Stimulated activated CD8-positive, alpha-beta memory T cell treated with anti-CD3 and anti-CD28 coated beads, Interleukin-12 subunit alpha, Interleukin-12 subunit beta, amount 100 ng/mL, for 24 hours (primary cell): ENCODE data around the gene TMOD2.
"Not testable (repeated sequence)": the region's sequence is repeated elsewhere in the genome, so short reads cannot be mapped to it uniquely, and the experiment has no call there.

Source experiments
- DNase-seq: peaks from one replicate; pipeline ENCODE4 v3.0.0-alpha.2; 2020; ENCODE audit errors: extremely low read depth

Gene TMOD2

GRCh38 chr15:51770902-51771301 lies 19.5 kb downstream of the TMOD2 start:
- no peak for DNase-seq

- DNase-seq: no peak
Observed at GRCh38 chr15:51771773-51772172, 20.4 kb downstream of the TMOD2 start.

DNA sequence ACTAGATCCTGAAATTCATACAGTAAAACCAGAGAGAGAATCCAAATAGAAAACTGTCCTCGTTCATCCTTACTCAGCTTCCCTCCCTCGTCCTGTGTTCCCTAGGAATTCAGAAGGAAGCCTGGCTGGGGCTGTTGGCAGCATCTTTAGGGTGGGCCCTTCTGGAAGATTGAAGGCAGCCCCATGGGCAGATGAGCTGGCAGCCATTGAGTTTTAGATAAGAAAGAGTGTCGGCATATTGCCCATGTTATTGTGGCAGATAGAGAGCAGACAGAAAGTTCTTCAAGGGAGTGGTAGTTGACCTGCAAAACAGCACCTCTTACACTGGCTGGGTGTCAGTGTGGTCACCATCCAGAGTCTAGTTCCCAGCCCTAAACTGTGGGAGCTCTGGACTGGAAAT lies 23.5 kb downstream of the TMOD2 start:
- DNase-seq: no peak

DNA sequence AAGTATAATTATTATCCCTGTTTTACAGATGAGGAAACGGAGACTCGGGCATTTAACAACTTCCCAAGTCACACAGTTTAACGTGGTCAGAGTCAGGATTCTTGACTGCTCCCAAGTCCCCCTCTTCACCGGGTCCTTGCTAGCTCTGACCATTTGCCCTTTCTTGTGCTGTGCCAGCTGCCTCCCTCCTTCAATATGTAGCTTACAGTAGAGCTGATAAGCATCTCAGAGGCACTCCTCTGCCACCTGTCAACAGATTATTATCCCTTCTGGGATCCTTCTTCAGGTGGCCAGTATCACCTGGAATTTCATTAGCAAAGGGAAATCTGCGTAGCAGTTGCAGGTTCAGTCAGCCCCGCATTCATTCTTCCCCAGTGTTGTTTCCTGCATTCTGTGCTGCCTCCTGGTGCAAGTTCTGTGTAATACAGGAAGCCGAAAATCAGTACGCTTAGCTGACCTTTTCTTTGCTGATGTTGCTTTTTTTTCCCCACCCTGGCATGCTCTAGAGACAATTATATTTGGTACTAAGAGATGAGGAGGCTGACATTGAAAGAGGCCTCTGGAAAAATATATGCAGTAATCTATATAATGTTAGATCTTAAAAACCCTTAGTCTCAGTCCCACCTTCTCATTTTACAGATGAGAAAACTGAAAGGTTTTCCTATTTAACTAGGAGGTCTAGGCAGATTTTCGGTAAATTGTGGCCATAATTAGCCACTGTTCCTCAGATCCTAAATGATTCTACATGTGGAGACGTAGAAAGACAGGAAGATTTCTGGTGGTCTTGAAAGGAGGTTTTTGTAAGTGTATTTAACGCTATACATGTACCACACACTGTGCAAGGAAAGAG lies 24.8 kb downstream of the TMOD2 start:
- no peak for DNase-seq

- peak; percentile 24 for DNase-seq
Observed at GRCh38 chr15:51776952-51777569, 25.7 kb downstream of the TMOD2 start.

DNA sequence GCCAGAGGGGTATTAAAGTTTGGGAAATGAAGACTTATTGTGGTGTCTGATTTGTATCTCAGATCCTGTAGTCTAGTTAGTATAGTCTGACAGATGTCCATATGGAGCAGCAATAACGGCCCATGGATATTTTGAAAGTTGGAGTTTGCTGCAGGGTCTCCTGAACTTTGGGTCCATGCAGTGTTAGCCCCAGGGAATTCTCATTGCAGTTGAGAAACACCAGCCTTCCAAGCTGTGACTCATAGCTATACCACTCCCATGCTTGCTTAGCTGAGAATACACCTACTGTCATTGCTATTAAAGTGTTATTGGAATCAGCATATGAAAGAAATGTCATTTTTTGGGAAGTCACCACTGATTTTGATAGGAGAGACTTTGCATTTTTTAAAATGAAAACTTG lies 29.2 kb downstream of the TMOD2 start:
- DNase-seq: no peak

DNA sequence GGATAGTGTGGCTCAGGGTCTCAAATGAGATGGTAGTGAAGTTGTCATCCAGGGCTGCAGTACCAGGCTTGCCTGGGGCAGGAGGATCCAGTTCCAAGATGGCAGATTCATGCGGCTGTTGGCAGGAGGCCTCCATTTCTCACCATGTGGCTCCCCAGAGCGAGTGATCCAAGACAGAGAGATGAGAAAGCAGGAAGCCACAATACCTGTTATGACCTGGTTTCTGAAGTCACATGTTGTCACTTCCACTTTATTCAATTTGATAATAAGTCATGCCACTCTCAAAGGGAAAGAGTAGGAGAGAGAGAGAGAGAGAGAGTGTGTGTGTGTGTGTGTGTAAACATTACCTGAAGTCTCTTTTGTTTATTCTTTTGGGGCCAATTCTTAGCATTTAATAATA lies 30.1 kb downstream of the TMOD2 start:
- DNase-seq: no peak

GRCh38 chr15:51782357-51782896 lies 31.0 kb downstream of the TMOD2 start:
- DNase-seq: no peak

DNA sequence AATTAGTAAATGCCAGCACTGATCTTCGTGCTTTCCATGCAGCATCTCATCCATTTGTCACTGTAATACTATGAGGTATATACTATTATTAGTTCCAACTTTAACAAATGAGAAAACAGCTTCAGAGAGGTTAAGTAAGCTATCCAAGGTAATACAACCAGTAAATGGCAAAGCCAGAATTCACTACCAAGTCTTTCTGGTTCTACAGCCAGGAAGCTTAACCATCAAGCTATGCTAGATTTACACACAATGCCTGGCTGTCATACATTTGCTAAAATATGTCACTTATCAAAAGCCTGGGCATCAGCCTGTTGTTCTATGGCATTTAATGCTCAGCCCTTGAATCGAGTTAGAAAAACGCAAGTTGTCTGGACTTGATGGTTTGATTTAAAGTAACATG lies 32.6 kb downstream of the TMOD2 start:
- DNase-seq: no peak

DNA sequence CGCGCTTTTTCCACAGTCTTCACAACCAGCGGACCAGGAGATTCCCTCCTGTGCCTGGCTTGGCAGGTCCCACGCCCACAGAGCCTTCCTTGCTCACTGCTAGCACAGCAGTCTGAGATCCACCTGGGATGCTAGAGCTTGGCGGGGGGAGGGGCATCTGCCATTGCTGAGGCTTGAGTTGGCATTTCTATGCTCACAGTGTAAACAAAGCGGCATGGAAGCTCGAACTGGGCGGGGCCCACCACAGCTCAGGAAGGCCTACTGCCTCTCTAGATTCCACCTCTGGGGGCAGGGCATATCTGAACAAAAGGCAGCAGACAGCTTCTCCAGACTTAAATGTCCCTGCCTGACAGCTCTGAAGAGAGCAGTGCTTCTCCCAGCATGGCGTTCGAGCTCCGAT lies 35.7 kb downstream of the TMOD2 start:
- DNase-seq: not testable (repeated sequence)

DNA sequence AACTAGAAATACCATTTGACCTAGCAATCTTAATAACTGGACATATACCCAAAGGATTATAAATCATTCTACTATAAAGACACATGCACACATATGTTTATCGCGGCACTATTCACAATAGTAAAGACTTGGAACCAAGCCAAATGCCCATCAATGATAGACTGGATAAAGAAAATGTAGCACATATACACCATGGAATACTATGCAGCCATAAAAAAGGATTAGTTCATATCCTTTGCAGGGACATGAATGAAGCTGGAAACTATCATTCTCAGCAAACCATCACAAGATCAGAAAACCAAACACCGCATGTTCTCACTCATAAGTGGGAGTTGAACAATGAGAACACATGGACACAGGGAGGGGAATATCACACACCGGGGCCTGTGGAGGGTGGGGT lies 41.1 kb downstream of the TMOD2 start:
- DNase-seq: not testable (repeated sequence)

DNA sequence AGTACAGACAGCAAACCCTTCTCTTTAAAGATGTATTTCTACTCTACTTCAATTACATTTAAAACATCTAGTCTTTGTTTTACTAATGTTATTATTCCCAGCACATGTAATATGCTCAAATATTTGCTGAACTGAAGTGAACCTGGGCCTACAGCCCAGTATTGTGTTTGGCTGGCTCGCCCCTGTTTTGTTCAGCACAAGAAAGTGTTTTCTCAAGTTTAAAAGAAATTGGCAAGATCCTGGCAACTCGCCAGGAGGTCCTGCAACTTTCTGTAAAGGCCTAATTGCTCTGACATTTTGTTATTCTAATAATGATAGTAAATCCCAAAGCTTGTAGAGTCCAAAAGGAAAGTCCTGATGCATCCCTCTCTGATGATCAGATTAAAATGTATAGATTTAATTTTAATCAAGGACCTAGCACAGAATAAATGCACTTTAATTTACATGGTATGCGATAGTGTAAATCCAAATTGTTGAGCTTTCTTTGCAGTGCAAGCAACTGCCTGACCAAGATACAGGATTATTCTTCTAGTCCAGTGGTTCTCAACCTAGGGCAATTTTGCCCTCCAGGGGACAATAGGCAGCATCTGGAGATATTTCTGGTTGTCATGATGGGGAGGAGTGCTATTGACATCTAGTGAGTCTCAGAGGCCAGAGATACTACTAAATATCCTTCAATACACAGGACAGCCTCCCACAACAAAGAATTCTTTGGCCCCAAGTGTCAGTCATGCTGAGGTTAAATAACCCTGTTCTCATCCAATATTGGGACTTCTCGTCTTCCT lies 42.3 kb downstream of the TMOD2 start:
- no peak for DNase-seq

DNA sequence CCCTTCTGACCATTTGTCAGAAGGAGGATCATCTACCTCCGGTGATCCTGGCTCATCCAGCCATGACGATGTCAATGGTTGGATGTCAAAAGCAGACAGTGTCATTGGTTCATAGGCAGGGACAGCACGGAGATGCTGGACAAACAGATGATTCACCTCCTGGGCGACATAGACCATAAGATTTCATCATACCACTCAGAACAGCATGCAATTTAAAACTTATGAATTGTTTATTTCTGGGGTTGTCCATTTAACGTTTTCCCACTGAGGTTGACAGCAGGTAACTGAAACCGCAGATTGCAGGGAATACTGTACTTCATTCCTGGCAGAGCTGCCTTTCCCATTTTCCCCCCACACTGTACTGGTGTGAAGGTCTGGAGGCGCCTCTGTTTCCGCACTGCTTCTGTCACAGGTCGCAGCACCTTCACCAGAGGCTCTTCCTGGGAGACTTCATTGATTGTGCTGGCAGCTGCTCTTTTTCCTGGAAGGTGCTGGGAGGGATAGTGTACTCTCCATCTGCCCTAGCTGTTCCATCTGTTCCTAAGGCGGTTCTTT lies 45.5 kb downstream of the TMOD2 start:
- DNase-seq: no peak

- no peak for DNase-seq
Observed at GRCh38 chr15:51798281-51798680, 46.9 kb downstream of the TMOD2 start.

GRCh38 chr15:51799282-51800252 lies 48.2 kb downstream of the TMOD2 start:
- no peak for DNase-seq

GRCh38 chr15:51801391-51801835 lies 50.0 kb downstream of the TMOD2 start:
- no peak for DNase-seq

GRCh38 chr15:51802593-51802992 lies 51.2 kb downstream of the TMOD2 start:
- no peak for DNase-seq

- no peak for DNase-seq
Observed at GRCh38 chr15:51803965-51804364, 52.6 kb downstream of the TMOD2 start.

- no peak for DNase-seq
Observed at GRCh38 chr15:51806123-51806522, 54.7 kb downstream of the TMOD2 start.

DNA sequence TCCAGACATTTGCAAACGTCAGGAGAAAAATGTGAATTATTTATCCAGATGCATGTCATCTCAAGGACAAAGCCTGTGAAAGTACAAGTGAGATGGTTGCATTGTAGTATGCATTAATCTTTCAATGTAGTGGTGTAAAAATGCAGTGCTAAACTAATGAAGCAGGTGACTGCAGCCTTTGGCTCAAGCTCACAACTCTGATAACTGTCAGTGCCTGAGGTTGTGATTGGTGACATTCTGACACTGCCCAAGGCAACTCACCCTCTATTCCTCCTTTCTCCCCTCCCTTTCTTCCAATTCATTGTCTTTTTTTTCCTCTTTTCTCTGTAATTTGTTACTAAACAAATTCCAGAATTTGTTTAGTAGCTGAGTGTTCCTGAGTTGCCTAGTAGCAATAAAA lies 58.1 kb downstream of the TMOD2 start:
- DNase-seq: no peak

DNA sequence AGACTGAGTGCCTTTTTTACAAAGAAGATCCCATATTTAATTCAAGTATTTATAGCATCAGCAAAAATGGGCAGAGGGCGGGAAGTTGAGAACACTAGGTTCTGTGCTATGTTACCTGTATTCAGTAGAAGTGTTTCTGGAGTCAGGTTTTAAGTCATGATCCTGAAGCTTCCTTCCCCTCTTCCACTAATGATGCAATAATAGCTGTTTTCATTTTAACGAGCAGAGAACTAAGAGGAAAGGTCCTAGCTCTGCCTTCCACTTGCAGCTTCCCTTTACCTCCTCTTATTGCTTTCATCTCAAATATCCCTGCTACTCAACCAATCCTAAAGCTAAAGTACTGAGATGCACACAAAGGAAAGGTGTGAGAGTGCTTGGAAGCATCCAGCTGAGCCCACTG lies 61.2 kb downstream of the TMOD2 start:
- DNase-seq: no peak
